Neural progenitor cell (in vitro differentiated cells): ENCODE results near the gene CALHM5. TPM values are rescaled to one million over a fixed set of nuclear protein-coding genes. Genes with fewer than 3 reads are reported as not detected.

ENCODE experiments used
- DNase-seq: peaks from one replicate; pipeline ENCODE4 v3.0.0-alpha.2; 2016; ENCODE audit warnings: low spot score
- H2AFZ ChIP-seq: fragments of 200-600 bp; sonication (generic); replicated peaks from 2 replicates; pipeline ENCODE4 v1.6.1; 2016; ENCODE audit warnings: antibody characterized with exemption
- H3F3A ChIP-seq: fragments of 200-600 bp; sonication (generic); 2 replicates; pipeline ENCODE4 v1.6.1; 2016; ENCODE audit warnings: antibody characterized with exemption, low read depth
- H3K27ac ChIP-seq: fragments of 200-600 bp; sonication (generic); 2 replicates; pipeline ENCODE4 v1.5.1; 2016; ENCODE audit warnings: mild to moderate bottlenecking
- H3K27me3 ChIP-seq: fragments of 200-600 bp; sonication (generic); 2 replicates; pipeline ENCODE4 v1.6.1; 2016; ENCODE audit warnings: mild to moderate bottlenecking, moderate library complexity
- H3K36me3 ChIP-seq: fragments of 200-600 bp; sonication (generic); 2 replicates; pipeline ENCODE4 v1.5.1; 2016
- H3K4me1 ChIP-seq: fragments of 200-600 bp; sonication (generic); 2 replicates; pipeline ENCODE4 v1.6.1; 2016; ENCODE audit warnings: mixed run types
- H3K4me2 ChIP-seq: fragments of 200-600 bp; sonication (generic); 2 replicates; pipeline ENCODE4 v1.6.1; 2016
- H3K4me3 ChIP-seq: fragments of 200-600 bp; sonication (generic); 2 replicates; pipeline ENCODE4 v1.5.1; 2016
- H3K79me2 ChIP-seq: fragments of 200-600 bp; sonication (generic); 2 replicates; pipeline ENCODE4 v1.6.1; 2016; ENCODE audit warnings: low read depth
- H3K9ac ChIP-seq: fragments of 200-600 bp; sonication (generic); 2 replicates; pipeline ENCODE4 v1.6.1; 2016
- H3K9me3 ChIP-seq: fragments of 200-600 bp; sonication (generic); 2 replicates; pipeline ENCODE4 v1.5.1; 2016; ENCODE audit warnings: low read depth
- H4K20me1 ChIP-seq: fragments of 200-600 bp; sonication (generic); 2 replicates; pipeline ENCODE4 v1.6.1; 2016; ENCODE audit warnings: low read depth
- H3K27ac Mint-ChIP-seq: 3 replicates; pipeline ENCODE4 v1.8.0; 2021; ENCODE audit warnings: mixed read lengths
- H3K27me3 Mint-ChIP-seq: 2 replicates; pipeline ENCODE4 v1.8.0; 2022; ENCODE audit warnings: low read depth, mild to moderate bottlenecking, inconsistent platforms, moderate library complexity, mixed read lengths; ENCODE audit not compliant: insufficient read depth
- H3K36me3 Mint-ChIP-seq: 3 replicates; pipeline ENCODE4 v1.8.0; 2021; ENCODE audit warnings: mixed read lengths
- H3K4me1 Mint-ChIP-seq: 3 replicates; pipeline ENCODE4 v1.8.0; 2021; ENCODE audit warnings: mixed read lengths
- H3K4me3 Mint-ChIP-seq: 3 replicates; pipeline ENCODE4 v1.8.0; 2021; ENCODE audit warnings: mild to moderate bottlenecking, moderate library complexity, mixed read lengths
- H3K9me3 Mint-ChIP-seq: 3 replicates; pipeline ENCODE4 v1.8.0; 2020; ENCODE audit warnings: mixed read lengths
- CTCF ChIP-seq: fragments of 200-600 bp; sonication (generic); IDR thresholded peaks from 2 replicates; pipeline ENCODE4 v1.5.1; 2017; ENCODE audit warnings: antibody characterized with exemption, mild to moderate bottlenecking
- EZH2 ChIP-seq: fragments of 200-600 bp; sonication (generic); IDR thresholded peaks from 2 replicates; pipeline ENCODE4 v1.6.1; 2017; ENCODE audit warnings: antibody characterized with exemption, mild to moderate bottlenecking, moderate library complexity
- EZH2phosphoT487 ChIP-seq: fragments of 200-600 bp; sonication (generic); IDR thresholded peaks from 2 replicates; pipeline ENCODE4 v1.6.1; 2017; ENCODE audit warnings: antibody characterized with exemption
- total RNA-seq: library from RNA; depleted of rRNA; stranded (reverse); fragments of >200 nt; gene quantifications from 2 replicates; pipeline ENCODE4 v1.2.3, GENCODE V29; 2015; ENCODE audit warnings: low replicate concordance

The CALHM5 gene, protein sequence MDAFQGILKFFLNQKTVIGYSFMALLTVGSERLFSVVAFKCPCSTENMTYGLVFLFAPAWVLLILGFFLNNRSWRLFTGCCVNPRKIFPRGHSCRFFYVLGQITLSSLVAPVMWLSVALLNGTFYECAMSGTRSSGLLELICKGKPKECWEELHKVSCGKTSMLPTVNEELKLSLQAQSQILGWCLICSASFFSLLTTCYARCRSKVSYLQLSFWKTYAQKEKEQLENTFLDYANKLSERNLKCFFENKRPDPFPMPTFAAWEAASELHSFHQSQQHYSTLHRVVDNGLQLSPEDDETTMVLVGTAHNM
- 0.07 and 0.09 TPM in 2 replicates for total RNA-seq

- Mint-ChIP-seq H3K27me3 (peaks cover 4% of the 10 kb centered on the region), H3K9me3 (peaks cover 25% of the 10 kb centered on the region), H3K27ac (peak within 1 kb of the TSS; percentile 88), H3K4me1 (peaks cover 27% of the 10 kb centered on the region), H3K36me3 (peaks cover 10% of the 10 kb centered on the region), H3K4me3 (peak within 1 kb of the TSS; percentile 71)
- H3K36me3 ChIP-seq = no peaks in the 10 kb centered on the region
- peak within 1 kb of the TSS; percentile 39 for H3K4me2 ChIP-seq
- TF ChIP-seq EZH2 (no peak), EZH2phosphoT487 (no peak), CTCF (peak; percentile 53)
- DNase-seq = peak; percentile 48
- no peaks in the 10 kb centered on the region for H3K79me2 ChIP-seq
- no peak within 1 kb of the TSS for H3K4me3 ChIP-seq
- no peaks in the 10 kb centered on the region for H3K4me1 ChIP-seq
- no peaks in the 10 kb centered on the region for H3K9me3 ChIP-seq
- no peaks in the 10 kb centered on the region for H3K27me3 ChIP-seq
- no peaks in the 10 kb centered on the region for H4K20me1 ChIP-seq
- H3K27ac ChIP-seq = no peak within 1 kb of the TSS
- H3F3A ChIP-seq = peaks cover 5% of the 10 kb centered on the region
- H3K9ac ChIP-seq = no peak within 1 kb of the TSS
- H2AFZ ChIP-seq = peak within 1 kb of the TSS; percentile 84
Measured at GRCh38 chr6:116511424-116512110, at the start of gene CALHM5. CALHM5 (plus strand) TSS chr6:116511639; CDS start chr6:116511697, 58 bp downstream.

DNA sequence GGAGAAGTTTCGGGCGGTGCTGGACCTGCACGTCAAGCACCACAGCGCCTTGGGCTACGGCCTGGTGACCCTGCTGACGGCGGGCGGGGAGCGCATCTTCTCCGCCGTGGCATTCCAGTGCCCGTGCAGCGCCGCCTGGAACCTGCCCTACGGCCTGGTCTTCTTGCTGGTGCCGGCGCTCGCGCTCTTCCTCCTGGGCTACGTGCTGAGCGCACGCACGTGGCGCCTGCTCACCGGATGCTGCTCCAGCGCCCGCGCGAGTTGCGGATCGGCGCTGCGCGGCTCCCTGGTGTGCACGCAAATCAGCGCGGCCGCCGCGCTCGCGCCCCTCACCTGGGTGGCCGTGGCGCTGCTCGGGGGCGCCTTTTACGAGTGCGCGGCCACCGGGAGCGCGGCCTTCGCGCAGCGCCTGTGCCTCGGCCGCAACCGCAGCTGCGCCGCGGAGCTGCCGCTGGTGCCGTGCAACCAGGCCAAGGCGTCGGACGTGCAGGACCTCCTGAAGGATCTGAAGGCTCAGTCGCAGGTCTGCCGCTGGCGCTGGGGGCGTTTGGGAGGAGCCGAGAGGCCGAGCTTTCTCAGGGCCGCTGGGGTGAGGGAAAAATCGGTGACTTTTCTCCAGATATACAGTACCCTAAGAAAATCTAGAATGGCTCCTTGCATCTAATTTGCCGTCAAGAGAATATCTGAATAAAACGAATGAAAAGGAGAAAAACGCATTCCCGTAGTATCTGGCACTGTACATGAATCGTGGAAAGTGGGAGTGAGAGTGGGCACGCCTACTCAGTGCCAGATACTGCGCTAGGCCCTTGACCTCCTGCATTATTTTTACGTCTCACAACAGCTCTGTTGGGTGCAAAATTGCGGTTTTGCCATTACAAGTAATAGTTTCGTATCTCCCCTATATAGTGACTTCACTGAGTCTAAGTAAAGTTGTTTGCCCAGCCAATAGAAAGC lies 49.2 kb upstream of the CALHM5 start:
- Histone ChIP-seq H3K9me3 (no peaks in the 10 kb centered on the region), H3K4me2 (peak overlapping the region; percentile 67), H3K4me3 (peak overlapping the region; percentile 40), H3K4me1 (no peaks in the 10 kb centered on the region), H3K36me3 (no peaks in the 10 kb centered on the region), H2AFZ (peak overlapping the region; percentile 68), H3F3A (no peaks in the 10 kb centered on the region), H3K27me3 (peaks cover 64% of the 10 kb centered on the region), H3K79me2 (no peaks in the 10 kb centered on the region), H3K27ac (no peak overlapping the region), H4K20me1 (no peaks in the 10 kb centered on the region), H3K9ac (no peak overlapping the region)
- no peak overlapping the region for H3K27ac Mint-ChIP-seq
- TF ChIP-seq EZH2 (peak; percentile 60), EZH2phosphoT487 (no peak), CTCF (peak; percentile 11)
- H3K9me3 Mint-ChIP-seq = peaks cover 2% of the 10 kb centered on the region
- peaks cover 25% of the 10 kb centered on the region for H3K4me1 Mint-ChIP-seq
- peak overlapping the region; percentile 79 for H3K4me3 Mint-ChIP-seq
- H3K36me3 Mint-ChIP-seq = no peaks in the 10 kb centered on the region
- peaks cover 9% of the 10 kb centered on the region for H3K27me3 Mint-ChIP-seq
- peak; percentile 87 for DNase-seq

DNA sequence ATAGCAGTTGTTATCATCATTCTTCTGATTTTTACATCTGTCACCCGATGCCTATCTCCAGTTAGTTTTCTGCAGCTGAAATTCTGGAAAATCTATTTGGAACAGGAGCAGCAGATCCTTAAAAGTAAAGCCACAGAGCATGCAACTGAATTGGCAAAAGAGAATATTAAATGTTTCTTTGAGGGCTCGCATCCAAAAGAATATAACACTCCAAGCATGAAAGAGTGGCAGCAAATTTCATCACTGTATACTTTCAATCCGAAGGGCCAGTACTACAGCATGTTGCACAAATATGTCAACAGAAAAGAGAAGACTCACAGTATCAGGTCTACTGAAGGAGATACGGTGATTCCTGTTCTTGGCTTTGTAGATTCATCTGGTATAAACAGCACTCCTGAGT lies 48.1 kb upstream of the CALHM5 start:
- no peaks in the 10 kb centered on the region for H4K20me1 ChIP-seq
- peaks cover 64% of the 10 kb centered on the region for H3K27me3 ChIP-seq
- H3K79me2 ChIP-seq = no peaks in the 10 kb centered on the region
- no peak overlapping the region for H2AFZ ChIP-seq
- no peak for DNase-seq
- no peak overlapping the region for H3K4me3 ChIP-seq
- Mint-ChIP-seq H3K4me1 (peaks cover 26% of the 10 kb centered on the region), H3K36me3 (no peaks in the 10 kb centered on the region), H3K4me3 (no peak overlapping the region), H3K9me3 (peaks cover 2% of the 10 kb centered on the region), H3K27me3 (peaks cover 9% of the 10 kb centered on the region), H3K27ac (no peak overlapping the region)
- no peak overlapping the region for H3K9ac ChIP-seq
- no peak overlapping the region for H3K4me2 ChIP-seq
- no peak overlapping the region for H3K27ac ChIP-seq
- no peaks in the 10 kb centered on the region for H3K9me3 ChIP-seq
- no peak for TF ChIP-seq CTCF
- no peak for TF ChIP-seq EZH2
- TF ChIP-seq EZH2phosphoT487 = no peak
- no peaks in the 10 kb centered on the region for H3K36me3 ChIP-seq
- no peaks in the 10 kb centered on the region for H3K4me1 ChIP-seq
- H3F3A ChIP-seq = no peaks in the 10 kb centered on the region
